GM04504 (cell line): Measurements from ENCODE around the gene THPO.

Experiments
- DNase-seq: peaks from one replicate; pipeline ENCODE4 v3.0.0-alpha.2; 2012; ENCODE audit warnings: low read depth

Gene THPO

GRCh38 chr3:184377882-184378445, at the start of gene THPO:
Gene THPO, minus strand, starts transcription at chr3:184378207. Its CDS starts 1,948 bp downstream, at chr3:184376259.
- no peak for DNase-seq

DNA sequence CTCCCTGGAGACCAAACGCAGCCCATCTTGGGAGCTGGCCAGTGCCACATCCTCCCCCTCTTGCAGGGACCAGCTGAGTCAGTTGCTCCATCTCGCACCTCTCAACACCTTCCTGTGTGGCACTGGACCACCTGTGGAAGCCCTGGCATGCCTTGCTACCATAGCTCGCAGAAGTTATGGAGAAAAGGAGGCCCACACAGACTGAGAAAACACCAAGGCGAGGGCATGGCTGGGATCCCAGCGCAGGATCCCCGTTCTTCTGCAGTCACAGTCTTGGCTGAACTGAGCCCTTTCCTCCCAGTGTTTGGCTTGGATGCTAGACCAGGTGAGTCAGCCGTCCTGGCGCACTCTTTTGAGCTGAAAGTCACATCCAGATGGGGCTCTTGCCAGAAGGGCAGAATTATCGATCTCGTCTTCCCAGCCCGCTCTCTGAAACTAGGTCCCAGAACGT, 48.7 kb upstream of the THPO start:
- no peak for DNase-seq

DNA sequence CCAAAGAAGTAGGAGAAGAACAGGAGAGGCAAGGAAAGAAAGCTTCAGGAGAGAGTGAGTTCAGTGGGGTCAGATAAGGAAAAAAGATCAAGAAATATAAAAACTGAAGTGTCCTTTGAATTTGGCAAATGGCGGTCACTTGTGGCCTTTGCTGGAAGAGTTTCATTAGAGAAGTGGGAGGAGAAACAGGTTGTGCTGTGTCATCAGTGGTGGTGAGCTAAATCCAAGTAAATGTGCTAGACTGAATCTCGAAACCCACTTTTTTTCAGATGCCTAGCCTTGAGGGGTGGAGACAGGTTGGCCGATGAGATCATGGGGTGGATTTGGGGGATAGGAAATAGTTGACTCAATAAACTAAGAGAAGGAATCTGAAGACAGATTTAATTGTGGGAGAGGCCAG, 45.6 kb upstream of the THPO start:
- no peak for DNase-seq

- no peak for DNase-seq
Measured at GRCh38 chr3:184419171-184419570, 41.2 kb upstream of the THPO start.

DNA sequence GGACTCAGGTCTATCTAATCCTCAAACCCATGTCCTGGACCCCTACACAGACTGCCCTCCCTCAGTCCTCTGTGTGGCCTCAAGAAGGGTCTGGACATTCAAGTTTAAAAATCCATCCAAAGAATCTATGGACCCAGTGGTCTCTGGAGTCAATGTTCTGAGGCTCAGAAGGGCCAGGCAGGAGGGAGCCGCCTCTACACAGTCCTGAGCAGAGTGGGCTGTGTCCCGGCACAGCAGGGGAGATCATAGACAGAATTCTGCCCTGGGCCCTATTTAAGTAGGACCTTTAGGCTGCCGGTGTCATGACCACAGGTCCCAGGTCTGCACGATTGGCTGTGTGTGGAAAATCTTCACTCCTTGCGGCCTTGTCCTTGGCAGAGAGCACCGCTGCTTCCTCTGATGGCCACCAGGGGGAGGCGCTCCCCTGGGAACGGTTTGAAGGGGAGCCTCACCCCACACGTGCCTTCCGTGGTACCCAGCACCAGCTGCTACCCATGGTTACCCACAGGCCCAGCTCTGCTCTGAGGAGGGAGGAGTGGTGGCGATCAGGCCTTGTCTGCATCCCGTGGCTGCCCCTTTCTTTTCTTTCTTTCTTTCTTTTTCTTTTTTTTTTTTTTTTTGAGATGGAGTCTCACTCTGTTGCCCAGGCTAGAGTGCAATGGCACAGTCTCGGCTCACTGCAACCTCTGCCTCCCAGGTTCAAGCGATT, 39.8 kb upstream of the THPO start:
- DNase-seq = peak; percentile 35

- DNase-seq = no peak
Measured at GRCh38 chr3:184415203-184415490, 37.1 kb upstream of the THPO start.

- DNase-seq = no peak
Measured at GRCh38 chr3:184414418-184415202, 36.6 kb upstream of the THPO start.

DNA sequence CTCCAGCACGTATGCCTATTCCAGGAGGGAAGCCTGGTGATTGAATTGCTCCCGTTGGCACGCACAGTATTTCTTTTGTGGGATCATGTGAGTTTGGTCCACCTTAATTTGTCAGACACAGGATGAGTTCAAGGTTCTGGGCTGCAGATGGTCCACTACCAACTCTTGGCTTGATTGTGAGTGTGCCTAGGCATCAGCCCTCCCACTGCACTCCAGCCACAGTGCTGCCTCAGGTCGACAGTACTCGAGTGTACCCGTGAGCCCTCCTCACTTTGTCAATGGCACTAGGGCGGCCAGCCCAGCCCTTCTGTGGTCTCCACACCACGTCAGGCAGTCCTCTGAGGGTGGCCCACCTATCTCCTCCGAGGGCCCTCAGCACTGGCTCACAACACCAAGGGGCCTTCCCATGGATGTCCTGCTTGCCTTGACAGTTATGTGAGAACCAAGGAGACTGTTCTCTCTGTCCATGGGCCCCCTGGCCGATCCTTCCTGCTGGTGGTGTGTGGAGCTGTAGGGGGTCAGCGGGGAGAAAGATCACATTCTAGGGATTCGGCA, 32.0 kb upstream of the THPO start:
- DNase-seq = no peak

- DNase-seq = no peak
Measured at GRCh38 chr3:184409331-184409926, 31.4 kb upstream of the THPO start.

- no peak for DNase-seq
Measured at GRCh38 chr3:184405075-184406030, 27.3 kb upstream of the THPO start.

DNA sequence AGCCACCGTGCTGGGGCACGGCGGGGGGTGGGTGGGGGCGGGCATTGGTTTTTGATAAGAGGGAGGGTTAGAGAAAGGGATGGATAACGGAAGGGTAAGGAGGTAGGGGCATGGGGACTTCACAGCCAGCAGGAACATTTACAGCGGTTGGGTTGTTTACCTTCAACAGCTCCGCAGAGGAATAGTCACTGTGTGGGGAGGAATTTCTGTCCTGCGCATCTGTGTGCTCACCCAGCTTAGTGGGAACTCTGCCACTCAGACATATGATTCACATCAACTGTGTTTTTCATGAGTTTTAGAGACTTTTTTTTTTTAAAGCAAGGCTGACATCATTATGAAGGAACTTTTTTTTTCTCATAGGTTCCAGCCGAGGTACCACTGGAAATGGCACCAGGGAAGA, 21.4 kb upstream of the THPO start:
- peak; percentile 91 for DNase-seq

DNA sequence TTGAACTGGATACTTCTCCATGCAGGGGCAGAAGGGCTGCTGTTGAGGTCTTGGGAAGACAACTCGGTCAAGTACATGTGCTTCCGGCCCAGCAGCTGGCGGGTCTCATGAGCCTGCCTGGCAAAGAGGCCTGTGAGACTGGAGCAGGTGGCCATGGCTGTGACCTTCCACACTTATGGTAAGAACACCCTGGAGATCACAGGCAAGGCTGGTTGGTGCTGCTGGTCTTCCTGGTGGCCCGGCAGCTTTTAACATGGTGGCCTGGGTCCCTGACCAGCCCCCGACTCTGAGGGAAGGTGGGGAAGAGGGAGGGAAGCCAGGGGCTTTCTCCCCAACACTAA, 17.3 kb upstream of the THPO start:
- DNase-seq = no peak

DNA sequence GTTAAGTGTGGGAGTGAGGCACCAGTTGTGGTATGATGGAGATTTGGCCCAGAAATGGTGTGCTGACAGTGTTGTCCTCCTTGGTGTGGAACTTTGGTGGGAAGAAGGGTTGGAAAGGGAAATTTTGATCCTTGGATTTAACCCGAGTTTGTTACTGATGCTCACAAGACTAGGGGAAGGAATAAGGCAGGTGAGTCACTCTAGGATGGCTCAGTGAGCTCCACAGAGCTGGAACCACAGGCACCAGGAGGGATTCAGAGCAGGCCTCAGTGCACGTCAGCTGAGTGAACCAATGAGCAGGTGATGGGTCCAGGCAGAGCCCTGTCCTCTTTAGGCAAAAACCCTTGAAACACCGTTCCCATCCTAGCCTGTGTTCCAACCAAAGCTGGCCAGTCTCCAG, 13.3 kb upstream of the THPO start:
- no peak for DNase-seq

- DNase-seq = no peak
Measured at GRCh38 chr3:184389935-184390528, 12.0 kb upstream of the THPO start.

- no peak for DNase-seq
Measured at GRCh38 chr3:184389384-184389783, 11.4 kb upstream of the THPO start.

- DNase-seq = no peak
Measured at GRCh38 chr3:184388936-184389230, 10.9 kb upstream of the THPO start.

DNA sequence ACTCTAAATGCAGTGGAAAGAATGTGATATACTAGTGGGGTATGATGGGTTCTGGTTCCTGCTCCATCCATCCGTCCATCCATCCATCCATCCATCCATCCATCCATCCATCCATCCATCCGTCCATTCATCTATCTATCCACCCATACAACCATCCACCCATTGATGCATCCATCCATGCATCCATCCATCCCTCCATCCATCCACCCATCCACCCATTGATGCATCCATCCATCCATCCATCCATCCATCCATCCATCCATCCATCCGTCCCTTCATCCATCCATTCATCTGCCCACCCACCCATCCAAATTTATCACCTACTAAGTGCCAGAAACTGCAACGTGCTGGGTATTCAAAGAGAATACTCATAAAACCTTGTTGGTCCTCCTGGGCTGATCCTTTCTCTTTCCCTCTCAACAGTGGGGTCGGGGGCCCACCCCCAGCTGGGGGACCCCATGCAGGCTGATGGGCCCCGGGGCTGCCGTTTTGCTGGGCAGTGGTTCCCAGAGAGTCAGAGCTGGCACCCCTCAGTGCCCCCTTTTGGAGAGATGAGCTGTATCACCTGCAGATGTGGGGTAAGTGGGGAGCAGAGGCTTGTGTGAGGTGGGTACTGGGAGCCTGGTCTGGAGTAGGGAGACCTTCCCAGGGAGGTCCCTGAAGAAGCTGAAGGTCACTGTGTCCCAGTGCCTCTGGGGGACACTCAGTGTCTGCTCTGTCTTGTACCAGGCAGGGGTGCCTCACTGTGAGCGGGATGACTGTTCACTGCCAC, 10.3 kb upstream of the THPO start:
- DNase-seq = no peak

DNA sequence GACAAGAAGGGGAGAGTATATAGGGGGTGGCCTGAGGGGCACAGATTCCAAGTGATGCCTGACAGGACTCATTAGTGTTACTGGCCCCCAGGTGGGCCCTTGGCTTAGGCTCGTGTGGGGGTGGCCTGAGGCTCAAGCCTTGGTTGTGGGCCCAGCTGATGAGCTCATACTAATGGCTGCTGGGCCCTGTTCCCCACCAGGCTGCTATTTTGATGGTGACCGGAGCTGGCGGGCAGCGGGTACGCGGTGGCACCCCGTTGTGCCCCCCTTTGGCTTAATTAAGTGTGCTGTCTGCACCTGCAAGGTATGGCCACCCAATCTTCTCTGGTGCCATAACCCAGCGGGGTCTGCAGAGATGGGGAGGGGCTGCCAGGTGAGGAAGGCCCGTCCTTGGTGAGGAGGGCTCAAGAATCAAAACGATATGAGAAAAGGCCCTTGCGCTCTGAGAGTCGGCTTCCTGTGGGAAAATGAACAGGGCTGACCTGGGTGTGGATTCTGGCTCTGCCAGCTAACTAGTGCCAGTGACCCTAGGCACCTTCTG, 9.2 kb upstream of the THPO start:
- DNase-seq = no peak

DNA sequence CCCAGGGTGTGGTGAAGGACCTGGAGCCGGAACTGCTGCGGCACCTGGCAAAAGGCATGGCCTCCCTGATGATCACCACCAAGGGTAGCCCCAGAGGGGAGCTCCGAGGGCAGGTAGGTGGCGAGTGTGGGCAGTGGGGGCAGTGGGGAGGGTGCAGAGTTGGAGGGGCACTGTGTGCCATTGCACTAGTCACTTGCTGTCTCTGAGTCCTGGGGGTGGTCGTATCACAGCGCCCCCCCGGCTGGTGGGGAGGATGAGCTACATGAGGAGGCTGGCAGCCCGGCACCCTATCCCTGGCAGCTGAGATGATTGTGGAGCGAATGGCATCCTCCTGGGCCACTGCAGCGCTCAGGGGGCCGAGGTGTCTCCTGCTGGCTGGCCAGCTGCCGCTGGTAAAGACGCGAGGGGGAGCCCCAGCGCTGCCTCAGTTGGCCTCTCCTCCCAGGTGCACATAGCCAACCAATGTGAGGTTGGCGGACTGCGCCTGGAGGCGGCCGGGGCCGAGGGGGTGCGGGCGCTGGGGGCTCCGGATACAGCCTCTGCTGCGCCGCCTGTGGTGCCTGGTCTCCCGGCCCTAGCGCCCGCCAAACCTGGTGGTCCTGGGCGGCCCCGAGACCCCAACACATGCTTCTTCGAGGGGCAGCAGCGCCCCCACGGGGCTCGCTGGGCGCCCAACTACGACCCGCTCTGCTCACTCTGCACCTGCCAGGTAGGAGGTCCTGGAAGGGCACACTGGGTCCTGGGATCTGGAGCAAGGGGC, 8.2 kb upstream of the THPO start:
- DNase-seq = no peak
